K562 (cell line): Measurements from ENCODE around the gene RNF213. TPM values are rescaled to one million over a fixed set of nuclear protein-coding genes. Genes with fewer than 3 reads are reported as not detected.

Source experiments
- CEBPG ChIP-seq, 3 experiments: fragments of 200-800 bp in 1 of 3; sonication (Bioruptor generic) in 1 of 3; sonication (generic) in 1 of 3; formaldehyde crosslinking in 1 of 3; IDR thresholded peaks in 2 of 3; conservative IDR thresholded peaks in 1 of 3; 2 replicates each; pipeline versions ENCODE4 v1.6.1 to v1.8.0; 2016 to 2022; ENCODE audit warnings: missing compliant biosample characterization in 2 of 3, missing genetic modification characterization in 2 of 3, mild to moderate bottlenecking in 1 of 3, missing genetic modification reagents in 1 of 3
- CTCF ChIP-seq, 3 experiments: IDR thresholded peaks in 2 of 3; conservative IDR thresholded peaks in 1 of 3; 2 replicates each; pipeline ENCODE4 v1.5.1; 2011 to 2012; ENCODE audit warnings: low read length in 3 of 3, mild to moderate bottlenecking in 3 of 3, control low read depth in 2 of 3, improper control_type of control experiment in 1 of 3, inconsistent platforms in 1 of 3, low read depth in 1 of 3, mixed read lengths in 1 of 3, moderate library complexity in 1 of 3; ENCODE audit not compliant: insufficient read depth in 2 of 3
- EP300 ChIP-seq: IDR thresholded peaks from 2 replicates; pipeline ENCODE4 v1.6.1; 2012; ENCODE audit warnings: low read length, improper control_type of control experiment
- GABPB1 ChIP-seq: sonication (generic); formaldehyde crosslinking; IDR thresholded peaks from 2 replicates; pipeline ENCODE4 v1.8.0; 2022; ENCODE audit warnings: mild to moderate bottlenecking, missing genetic modification reagents
- HMGN3 ChIP-seq: IDR thresholded peaks from 2 replicates; pipeline ENCODE4 v1.6.1; 2011; ENCODE audit warnings: borderline replicate concordance, low read depth, mild to moderate bottlenecking, mixed read lengths, low read length; ENCODE audit not compliant: insufficient read length; ENCODE audit errors: extremely low read depth
- NFXL1 ChIP-seq: fragments of 450-650 bp; formaldehyde crosslinking; IDR thresholded peaks from 2 replicates; pipeline ENCODE4 v1.4.0; 2021; ENCODE audit warnings: mild to moderate bottlenecking
- NR2F6 ChIP-seq: fragments of 450-650 bp; formaldehyde crosslinking; IDR thresholded peaks from 2 replicates; pipeline ENCODE4 v1.4.0; 2020; ENCODE audit warnings: mild to moderate bottlenecking
- POLR2AphosphoS5 ChIP-seq: IDR thresholded peaks from 2 replicates; pipeline ENCODE4 v1.6.1; 2011; ENCODE audit warnings: mild to moderate bottlenecking, low read depth, low read length, moderate library complexity; ENCODE audit not compliant: control insufficient read depth, insufficient read depth
- RBM39 ChIP-seq: fragments of 200-400 bp; formaldehyde crosslinking; optimal IDR thresholded peaks from 2 replicates; pipeline ENCODE3; 2018; ENCODE audit warnings: low read depth, low read length
- TAF7 ChIP-seq: fragments of 450-650 bp; IDR thresholded peaks from 2 replicates; pipeline ENCODE4 v1.6.1; 2016; ENCODE audit warnings: missing genetic modification characterization, missing compliant biosample characterization
- THRAP3 ChIP-seq: fragments of 450-650 bp; IDR thresholded peaks from 2 replicates; pipeline ENCODE4 v1.6.1; 2016; ENCODE audit warnings: mild to moderate bottlenecking, inconsistent platforms, borderline replicate concordance
- THRB ChIP-seq: fragments of 450-650 bp; formaldehyde crosslinking; conservative IDR thresholded peaks from 2 replicates; pipeline ENCODE4 v1.4.0; 2022; ENCODE audit warnings: mild to moderate bottlenecking, missing genetic modification characterization
- TRIM28 ChIP-seq: fragments of 450-650 bp; IDR thresholded peaks from 2 replicates; pipeline ENCODE4 v1.6.1; 2017
- ZKSCAN8 ChIP-seq: fragments of 200-800 bp; sonication (Bioruptor generic); IDR thresholded peaks from 2 replicates; pipeline ENCODE4 v1.6.1; 2016; ENCODE audit warnings: missing genetic modification characterization, missing compliant biosample characterization
- ZNF197 ChIP-seq: fragments of 200-800 bp; sonication (Bioruptor generic); IDR thresholded peaks from 2 replicates; pipeline ENCODE4 v1.6.1; 2016; ENCODE audit warnings: low read depth, missing genetic modification characterization, missing compliant biosample characterization
- ZNF24 ChIP-seq: fragments of 450-650 bp; IDR thresholded peaks from 2 replicates; pipeline ENCODE4 v1.6.1; 2016
- polyA plus RNA-seq, 8 experiments: library from polyadenylated mRNA; depleted of rRNA in 4 of 8; stranded (reverse) in 5 of 8; unstranded in 3 of 8; fragments of >200 nt; fragmentation: Nextera tagmentation in 2 of 8; fragmentation: Illumina TruSeq in 1 of 8; extraction: Ambion mirVana in 2 of 8; extraction: Trizol in 1 of 8; gene quantifications; 2 replicates each; pipeline versions ENCODE4 v1.2.1 to v1.2.3, GENCODE V29; 2011 to 2014; ENCODE audit warnings: inconsistent platforms in 1 of 8, missing spikeins in 1 of 8
- total RNA-seq, 7 experiments: library from RNA; depleted of rRNA in 6 of 7; stranded (reverse); fragments of >200 nt in 6 of 7; fragmentation: Illumina TruSeq in 2 of 7; extraction: Trizol in 2 of 7; gene quantifications; 2 replicates each; pipeline versions ENCODE4 v1.2.1 to v1.2.3, GENCODE V29; 2011 to 2021; ENCODE audit warnings: low replicate concordance in 1 of 7

The RNF213 gene
- total and polyA plus RNA-seq, 9 of the 15 experiments (the other 6 are each of a cell fraction or from before 2014, with no cell fraction given): 5.3 to 33.6 (median 17.9) TPM

GRCh38 chr17:80426671-80427326 is 166.1 kb downstream of the RNF213 start (continued):
- no peak for TF ChIP-seq TRIM28
- TF ChIP-seq ZKSCAN8 (CRISPR knock-in tag): no peak
- TF ChIP-seq EP300: no peak
- no peak for TF ChIP-seq THRAP3
- peak; percentile 56; the same call in 1 of the 2 replicates for TF ChIP-seq GABPB1 (CRISPR knock-in tag)
- TF ChIP-seq TAF7 (tag): no peak
- TF ChIP-seq CTCF (IDR thresholded peaks at IDR 0.05 in 2 of 3, conservative IDR thresholded peaks at IDR 0.05 in 1 of 3; ENCODE audit: insufficient read depth in 2 of 3, low read depth in 1 of 3, low read length in 3 of 3): peak; percentile 94 to 98 (median 96)
- no peak for TF ChIP-seq CEBPG (CRISPR knock-in tag; IDR thresholded peaks at IDR 0.05)
- no peak for TF ChIP-seq CEBPG (tag; conservative IDR thresholded peaks at IDR 0.05 in 1 of 2, IDR thresholded peaks at IDR 0.05 in 1 of 2)
- TF ChIP-seq HMGN3: peak; percentile 46
- TF ChIP-seq POLR2AphosphoS5: no peak
- no peak for TF ChIP-seq ZNF197 (CRISPR knock-in tag)
- no peak for TF ChIP-seq NFXL1
- TF ChIP-seq NR2F6: no peak
- no peak for TF ChIP-seq THRB (CRISPR knock-in tag)
- peak; percentile 48; the same call in 1 of the 2 replicates for TF ChIP-seq ZNF24
- TF ChIP-seq RBM39: no peak
